NB4 (cell line): ENCODE data around the gene FMNL3.
"Not testable (repeated sequence)": the region's sequence is repeated elsewhere in the genome, so short reads cannot be mapped to it uniquely, and the experiment has no call there.

Experiments used
- DNase-seq: peaks from one replicate; pipeline ENCODE4 v3.0.0; 2010; ENCODE audit warnings: low read depth
- H3K4me3 ChIP-seq: one replicate; pipeline ENCODE4 v1.5.1; 2011; ENCODE audit warnings: mild to moderate bottlenecking, low read depth, low read length, moderate library complexity
- CTCF ChIP-seq: IDR thresholded peaks from one replicate; pipeline ENCODE4 v1.5.1; 2012; ENCODE audit warnings: low read depth, low read length
- MAX ChIP-seq: IDR thresholded peaks from 2 replicates; pipeline ENCODE4 v1.6.1; 2011; ENCODE audit warnings: low read depth, low read length
- MYC ChIP-seq: IDR thresholded peaks from 2 replicates; pipeline ENCODE4 v1.6.1; 2011; ENCODE audit warnings: low read depth, low read length
- POLR2A ChIP-seq: IDR thresholded peaks from 2 replicates; pipeline ENCODE4 v1.6.1; 2011; ENCODE audit warnings: mild to moderate bottlenecking; ENCODE audit not compliant: insufficient read length; ENCODE audit errors: extremely low read depth

The FMNL3 gene

GRCh38 chr12:49716553-49716952, 9.3 kb upstream of the FMNL3 start:
- no peak for TF ChIP-seq POLR2A
- no peak for TF ChIP-seq MAX
- no peak for TF ChIP-seq CTCF
- no peak for TF ChIP-seq MYC
- DNase-seq: no peak
- H3K4me3 ChIP-seq: no peak overlapping the region

GRCh38 chr12:49713952-49714351, 6.7 kb upstream of the FMNL3 start:
- not testable (repeated sequence) for H3K4me3 ChIP-seq, DNase-seq

GRCh38 chr12:49708851-49709250, 1.6 kb upstream of the FMNL3 start:
- no peak for DNase-seq

GRCh38 chr12:49707812-49708147, 575 bp upstream of the FMNL3 start:
- DNase-seq: no peak
- no peak overlapping the region for H3K4me3 ChIP-seq
- TF ChIP-seq CTCF (no peak), MYC (no peak), MAX (no peak), POLR2A (no peak)

More at GRCh38 chr12:49708851-49709250, 1.6 kb upstream of the FMNL3 start:
- TF ChIP-seq MYC: no peak
- TF ChIP-seq POLR2A: no peak
- no peak for TF ChIP-seq MAX
- TF ChIP-seq CTCF: no peak
- H3K4me3 ChIP-seq: no peak overlapping the region

- H3K4me3 ChIP-seq: peak overlapping the region; percentile 55
- DNase-seq: peak; percentile 36
- TF ChIP-seq MAX (no peak), POLR2A (no peak), CTCF (no peak), MYC (no peak)
Measured at GRCh38 chr12:49706351-49707127, 666 bp downstream of the FMNL3 start.

GRCh38 chr12:49705479-49706134, 1.6 kb downstream of the FMNL3 start:
- TF ChIP-seq MYC (no peak), MAX (no peak), CTCF (no peak), POLR2A (no peak)
- H3K4me3 ChIP-seq: peak overlapping the region; percentile 55
- peak; percentile 83 for DNase-seq
